Left ventricle myocardium inferior (tissue), 1 donor: ENCODE data around the gene MARCHF2. TPM values are rescaled to one million over a fixed set of nuclear protein-coding genes. Genes with fewer than 3 reads are reported as not detected.

Source experiments
- DNase-seq: peaks from one replicate; pipeline ENCODE4 v3.0.0-alpha.2; 2020
- H3K27ac ChIP-seq: fragments of 200-600 bp; replicated peaks from 2 replicates; pipeline ENCODE4 v1.8.0; 2021
- H3K27me3 ChIP-seq: fragments of 200-600 bp; 2 replicates; pipeline ENCODE4 v1.8.0; 2021; ENCODE audit warnings: low read depth
- H3K36me3 ChIP-seq: fragments of 200-600 bp; 2 replicates; pipeline ENCODE4 v1.8.0; 2021
- H3K4me1 ChIP-seq: fragments of 200-600 bp; 2 replicates; pipeline ENCODE4 v1.8.0; 2021
- H3K4me3 ChIP-seq: fragments of 200-600 bp; 2 replicates; pipeline ENCODE4 v1.8.0; 2021; ENCODE audit warnings: mild to moderate bottlenecking, moderate library complexity
- H3K9me3 ChIP-seq: fragments of 200-600 bp; replicated peaks from 2 replicates; pipeline ENCODE4 v1.8.0; 2021
- CTCF ChIP-seq: fragments of 200-600 bp; IDR thresholded peaks from 2 replicates; pipeline ENCODE4 v1.8.0; 2021; ENCODE audit warnings: antibody characterized with exemption, mild to moderate bottlenecking, borderline replicate concordance
- intact Hi-C: fragments of 100-400 bp; cut with micrococcal nuclease; formaldehyde crosslinking; loops from one replicate; pipeline ENCODE4 v1.11.0; 2022
- total RNA-seq: library from RNA; stranded (reverse); fragmentation: NEBNext Ultra II Directional; extraction: Animal tissue kit (Norgen Biotek cat#: 25700); gene quantifications from one replicate; pipeline ENCODE4 v1.2.1, GENCODE V29; 2021
- donor health status: DM: no; HTN: yes; CAD: no; lungs with severe emphysema.

Gene MARCHF2
- total RNA-seq, 1 donor from 2014 or later = 109 TPM

GRCh38 chr19:8396563-8397203, 16.4 kb upstream of the MARCHF2 start:
- Histone ChIP-seq H3K27ac (peak overlapping the region; percentile 37), H3K36me3 (peaks cover 21% of the 10 kb centered on the region), H3K4me1 (peaks cover 69% of the 10 kb centered on the region), H3K4me3 (no peak overlapping the region), H3K27me3 (no peaks in the 10 kb centered on the region), H3K9me3 (no peaks in the 10 kb centered on the region)
- peak; percentile 73 for TF ChIP-seq CTCF
- peak; percentile 71 for DNase-seq
- intact Hi-C loops = loop anchor here (5.0 kb wide), 1 partner anchor 39 kb away; no protein-coding TSS in a partner anchor

- Histone ChIP-seq H3K36me3 (peaks cover 27% of the 10 kb centered on the region), H3K27ac (peak overlapping the region; percentile 37), H3K9me3 (no peaks in the 10 kb centered on the region), H3K27me3 (no peaks in the 10 kb centered on the region), H3K4me1 (peaks cover 64% of the 10 kb centered on the region), H3K4me3 (no peak overlapping the region)
- no peak for TF ChIP-seq CTCF
- intact Hi-C loops = loop anchor here (5.0 kb wide), 1 partner anchor 40 kb away; no protein-coding TSS in a partner anchor
- DNase-seq = no peak
These were observed 15.8 kb upstream of the MARCHF2 start for GRCh38 chr19:8397271-8397670.

GRCh38 chr19:8397746-8398310, 15.3 kb upstream of the MARCHF2 start:
- Histone ChIP-seq H3K4me1 (peaks cover 58% of the 10 kb centered on the region), H3K36me3 (peaks cover 32% of the 10 kb centered on the region), H3K27ac (peak overlapping the region; percentile 37), H3K4me3 (no peak overlapping the region), H3K27me3 (no peaks in the 10 kb centered on the region), H3K9me3 (no peaks in the 10 kb centered on the region)
- TF ChIP-seq CTCF = no peak
- intact Hi-C loops = loop anchor here (5.0 kb wide), 1 partner anchor 41 kb away; no protein-coding TSS in a partner anchor
- DNase-seq = no peak

DNA sequence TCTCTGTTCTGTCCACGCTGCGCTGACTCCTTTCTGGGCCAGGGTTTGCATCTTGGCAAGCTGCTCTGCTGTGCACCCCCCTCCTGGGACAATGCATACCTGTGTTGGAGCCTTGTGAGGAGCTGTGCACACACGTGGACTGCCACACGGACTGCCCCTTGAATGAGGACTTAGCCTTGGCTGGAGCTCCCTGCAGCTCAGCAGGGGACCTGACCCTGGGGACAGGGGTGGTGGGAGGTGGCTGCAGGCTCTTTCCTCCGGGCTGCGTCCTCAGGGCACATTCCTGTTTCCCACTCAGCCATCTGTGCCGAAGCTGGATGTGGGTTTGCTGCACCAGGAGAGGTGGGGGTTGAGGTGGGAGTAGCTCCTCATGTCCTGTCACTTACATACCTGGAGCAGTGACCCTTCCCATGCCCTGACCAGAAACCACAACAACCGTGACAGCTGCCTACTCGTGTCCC, 14.8 kb upstream of the MARCHF2 start:
- no peaks in the 10 kb centered on the region for H3K9me3 ChIP-seq
- H3K36me3 ChIP-seq = peaks cover 37% of the 10 kb centered on the region
- no peak overlapping the region for H3K4me3 ChIP-seq
- intact Hi-C loops = loop anchor here (5.0 kb wide), 1 partner anchor 41 kb away; no protein-coding TSS in a partner anchor
- peak overlapping the region; percentile 14 for H3K27ac ChIP-seq
- peaks cover 53% of the 10 kb centered on the region for H3K4me1 ChIP-seq
- DNase-seq = no peak
- TF ChIP-seq CTCF = no peak
- H3K27me3 ChIP-seq = no peaks in the 10 kb centered on the region

DNA sequence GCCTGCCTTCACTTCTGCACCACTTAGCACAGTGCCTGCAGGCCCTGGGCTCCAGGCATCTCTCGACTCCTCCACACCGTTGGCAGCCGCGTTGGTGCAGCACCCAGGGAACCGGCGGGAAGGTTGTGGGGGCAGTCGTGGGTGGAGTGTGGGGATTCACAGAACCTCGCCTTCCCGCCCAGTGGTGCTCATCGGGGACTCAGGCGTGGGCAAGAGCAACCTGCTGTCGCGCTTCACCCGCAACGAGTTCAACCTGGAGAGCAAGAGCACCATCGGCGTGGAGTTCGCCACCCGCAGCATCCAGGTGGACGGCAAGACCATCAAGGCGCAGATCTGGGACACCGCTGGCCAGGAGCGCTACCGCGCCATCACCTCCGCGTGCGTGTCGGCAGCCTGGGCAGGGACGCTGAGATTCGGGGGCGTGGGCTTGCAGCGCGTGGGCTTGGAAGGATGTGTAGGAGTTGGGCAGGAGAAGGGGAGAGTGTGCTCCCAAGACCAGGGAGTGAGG, 13.4 kb upstream of the MARCHF2 start:
- intact Hi-C loops = loop anchor here (5.0 kb wide), 1 partner anchor 42 kb away; no protein-coding TSS in a partner anchor
- peaks cover 50% of the 10 kb centered on the region for H3K36me3 ChIP-seq
- H3K9me3 ChIP-seq = no peaks in the 10 kb centered on the region
- DNase-seq = no peak
- H3K4me1 ChIP-seq = peaks cover 44% of the 10 kb centered on the region
- TF ChIP-seq CTCF = no peak
- H3K4me3 ChIP-seq = no peak overlapping the region
- H3K27me3 ChIP-seq = no peaks in the 10 kb centered on the region
- H3K27ac ChIP-seq = no peak overlapping the region
